Measurements from ENCODE around the gene RABGEF1. TPM values are rescaled to one million over a fixed set of nuclear protein-coding genes. Genes with fewer than 3 reads are reported as not detected.
"Not testable (repeated sequence)": the region's sequence is repeated elsewhere in the genome, so short reads cannot be mapped to it uniquely, and the experiment has no call there.

The RABGEF1 gene
- total RNA-seq (30.1 TPM), polyA plus RNA-seq (22.9 TPM)

DNA sequence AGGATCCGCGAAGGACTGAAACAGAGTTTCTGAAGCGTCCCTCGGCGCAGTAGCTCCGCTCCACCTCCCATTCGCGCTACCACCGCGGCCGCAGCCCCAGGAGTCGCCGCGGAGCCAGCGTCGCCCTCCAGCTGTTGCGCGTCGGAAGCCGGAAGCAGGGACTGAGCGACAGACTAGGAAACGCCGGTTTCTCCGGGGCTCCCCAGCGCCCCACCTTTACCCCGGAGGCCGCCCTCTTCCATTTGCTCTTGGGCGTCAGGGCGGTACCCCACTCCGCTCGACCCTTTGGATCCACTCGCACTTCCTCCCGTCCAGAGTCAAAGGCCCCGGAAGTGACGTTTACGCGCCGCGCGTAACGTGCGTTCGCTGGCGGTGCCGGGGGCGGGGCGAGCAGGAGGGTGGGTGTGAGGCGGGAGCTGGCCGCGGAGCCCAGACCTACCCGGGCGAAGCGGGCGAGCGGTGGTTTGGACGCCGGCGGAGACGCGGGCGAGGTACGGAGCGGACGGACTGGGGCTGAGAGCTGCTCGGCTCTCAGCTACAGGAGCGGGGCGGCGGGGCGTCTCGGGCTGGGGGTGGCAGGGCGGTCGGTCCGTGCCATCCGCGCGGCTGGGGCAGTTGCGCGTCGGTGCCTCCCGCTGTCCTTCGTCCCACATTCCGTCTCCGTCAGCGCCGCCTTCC, at the start of gene RABGEF1:
TSS of gene RABGEF1 (plus strand) at position 432 of the 678 bp plus-strand sequence. CDS start 31,167 bp downstream, outside the sequence.
- peaks cover 2% of the 10 kb centered on the region for H3K36me3 ChIP-seq (ENCODE audit: insufficient read depth)
- H3K4me1 ChIP-seq (ENCODE audit: insufficient read depth), result no peaks in the 10 kb centered on the region
- under 1% methylated on average over 85 of the region's 85 CpGs for WGBS
- peak within 1 kb of the TSS; percentile 77 for H3K4me3 ChIP-seq (ENCODE audit: low read depth, low read length)
- peak; percentile 94 for DNase-seq (ENCODE audit: extremely low spot score)
- H3K27ac ChIP-seq (ENCODE audit: low read depth), result peak within 1 kb of the TSS; percentile 96

DNA sequence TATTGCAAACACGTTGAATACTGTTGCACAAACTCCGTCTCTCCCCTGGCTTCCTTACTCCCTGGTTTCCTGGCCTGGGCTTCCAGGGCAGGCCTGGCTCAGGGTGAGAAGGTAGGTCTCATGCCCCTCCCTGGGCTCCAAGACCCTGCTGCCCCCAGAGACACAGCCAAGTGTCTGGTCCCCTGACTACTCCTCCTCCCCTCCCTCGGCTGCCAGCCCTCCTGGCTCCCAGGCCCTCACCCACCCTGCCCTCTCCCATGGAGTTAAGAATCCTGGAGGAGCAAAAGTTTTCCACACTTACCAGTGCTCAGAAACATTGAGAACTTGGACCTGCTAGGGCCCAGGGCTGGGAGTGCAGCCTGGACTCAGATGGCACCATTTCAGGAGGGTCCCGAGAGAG, 47.2 kb upstream of the RABGEF1 start:
- Histone ChIP-seq H3K4me3 (ENCODE audit: low read depth, low read length) (no peak overlapping the region), H3K4me1 (ENCODE audit: insufficient read depth) (no peaks in the 10 kb centered on the region), H3K36me3 (ENCODE audit: insufficient read depth) (no peaks in the 10 kb centered on the region), H3K27ac (ENCODE audit: low read depth) (no peak overlapping the region)
- no peak for DNase-seq (ENCODE audit: extremely low spot score)
- WGBS, result 74% methylated on average over 4 of the region's 4 CpGs

DNA sequence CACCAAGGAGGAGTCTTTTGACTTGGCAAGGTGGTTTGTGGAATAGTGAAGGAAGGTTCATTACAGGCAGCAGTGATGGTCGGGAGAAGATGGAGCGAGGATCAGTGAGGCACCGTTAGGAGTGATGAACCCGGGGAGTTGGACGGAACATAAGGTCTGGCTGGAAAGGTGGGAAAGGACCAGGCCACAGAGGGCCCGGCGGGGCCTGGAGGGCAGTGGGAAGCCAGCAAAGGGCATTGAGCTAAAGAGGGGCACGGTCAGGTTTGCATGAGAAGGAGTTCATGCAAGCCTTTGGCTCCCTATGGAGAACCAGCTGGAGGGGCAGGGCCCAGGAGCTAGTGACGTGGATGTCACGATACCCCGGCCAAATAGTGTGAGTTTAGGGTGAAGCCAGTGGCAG, 46.2 kb upstream of the RABGEF1 start:
- WGBS, result 96% methylated on average over 11 of the region's 11 CpGs
- Histone ChIP-seq H3K4me1 (ENCODE audit: insufficient read depth) (no peaks in the 10 kb centered on the region), H3K27ac (ENCODE audit: low read depth) (no peak overlapping the region), H3K36me3 (ENCODE audit: insufficient read depth) (no peaks in the 10 kb centered on the region), H3K4me3 (ENCODE audit: low read depth, low read length) (no peak overlapping the region)
- no peak for DNase-seq (ENCODE audit: extremely low spot score)

DNA sequence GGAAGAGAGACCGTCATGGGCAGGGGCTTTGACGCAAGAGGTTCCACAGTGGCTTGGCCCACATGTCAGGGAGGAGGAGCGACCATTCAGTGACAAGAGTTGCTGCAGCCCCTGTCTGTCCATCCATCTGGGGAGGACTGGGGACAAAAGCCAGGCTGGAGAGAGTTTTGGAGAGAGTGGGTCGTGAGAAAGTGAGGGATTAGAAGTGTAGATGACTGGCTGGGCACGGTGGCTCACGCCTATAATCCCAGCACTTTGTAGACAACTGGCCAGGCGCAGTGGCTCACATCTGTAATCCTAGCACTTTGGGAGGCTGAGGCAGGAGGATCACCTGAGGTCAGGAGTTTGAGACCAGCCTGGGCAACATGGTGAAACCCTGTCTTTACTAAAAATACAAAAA, 45.1 kb upstream of the RABGEF1 start:
- not testable (repeated sequence) for H3K4me1 ChIP-seq (ENCODE audit: insufficient read depth); H3K27ac ChIP-seq (ENCODE audit: low read depth); DNase-seq (ENCODE audit: extremely low spot score); H3K4me3 ChIP-seq (ENCODE audit: low read depth, low read length); H3K36me3 ChIP-seq (ENCODE audit: insufficient read depth)
- WGBS, result 80% methylated on average over 7 of the region's 7 CpGs

DNA sequence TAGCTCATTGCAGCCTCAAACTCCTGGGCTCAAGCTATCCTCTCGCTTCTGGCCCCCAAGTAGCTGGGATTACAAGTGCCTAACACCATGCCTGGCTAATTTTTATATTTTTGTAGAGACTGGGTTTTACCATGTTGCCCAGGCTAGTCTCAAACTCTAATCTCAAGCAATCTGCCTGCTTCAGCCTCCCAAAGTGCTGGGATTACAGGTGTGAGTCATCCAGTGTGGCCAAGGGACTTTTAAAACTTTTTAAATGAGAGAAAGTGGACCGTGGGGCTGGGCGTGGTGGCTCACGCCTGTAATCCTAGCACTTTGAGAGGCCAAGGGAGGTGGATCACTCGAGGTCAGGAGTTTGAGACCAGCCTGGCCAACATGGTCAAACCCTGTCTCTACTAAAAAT, 44.4 kb upstream of the RABGEF1 start:
- 82% methylated on average over 5 of the region's 5 CpGs for WGBS
- not testable (repeated sequence) for H3K4me3 ChIP-seq (ENCODE audit: low read depth, low read length); H3K4me1 ChIP-seq (ENCODE audit: insufficient read depth)

DNA sequence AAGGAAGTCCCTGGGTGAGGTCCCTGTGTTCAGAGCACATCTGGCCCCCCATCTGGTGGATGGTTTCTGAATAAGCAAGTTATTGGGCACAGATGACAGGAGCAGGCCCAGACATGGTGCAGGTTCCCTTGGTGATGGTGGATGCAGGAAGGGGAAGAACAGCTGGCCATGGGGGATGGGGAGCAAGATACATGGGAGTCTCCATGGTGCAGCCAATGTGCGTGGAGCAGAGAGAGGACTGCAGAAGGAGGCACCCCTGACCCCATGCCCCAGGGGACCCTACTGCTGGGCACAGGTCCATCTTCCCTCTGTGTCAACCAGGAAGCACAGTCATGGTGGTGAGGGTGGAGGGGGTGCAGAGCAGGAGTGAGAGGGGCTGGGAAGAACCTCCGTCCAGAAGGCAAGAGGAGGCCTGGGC, 43.8 kb upstream of the RABGEF1 start:
- 64% methylated on average over 2 of the region's 2 CpGs for WGBS
- Histone ChIP-seq H3K4me1 (ENCODE audit: insufficient read depth) (no peaks in the 10 kb centered on the region), H3K4me3 (ENCODE audit: low read depth, low read length) (no peak overlapping the region), H3K36me3 (ENCODE audit: insufficient read depth) (no peaks in the 10 kb centered on the region), H3K27ac (ENCODE audit: low read depth) (no peak overlapping the region)
- DNase-seq (ENCODE audit: extremely low spot score), result no peak

More for the DNA sequence above, 44.4 kb upstream of the RABGEF1 start:
- not testable (repeated sequence) for DNase-seq (ENCODE audit: extremely low spot score); H3K27ac ChIP-seq (ENCODE audit: low read depth); H3K36me3 ChIP-seq (ENCODE audit: insufficient read depth)

DNA sequence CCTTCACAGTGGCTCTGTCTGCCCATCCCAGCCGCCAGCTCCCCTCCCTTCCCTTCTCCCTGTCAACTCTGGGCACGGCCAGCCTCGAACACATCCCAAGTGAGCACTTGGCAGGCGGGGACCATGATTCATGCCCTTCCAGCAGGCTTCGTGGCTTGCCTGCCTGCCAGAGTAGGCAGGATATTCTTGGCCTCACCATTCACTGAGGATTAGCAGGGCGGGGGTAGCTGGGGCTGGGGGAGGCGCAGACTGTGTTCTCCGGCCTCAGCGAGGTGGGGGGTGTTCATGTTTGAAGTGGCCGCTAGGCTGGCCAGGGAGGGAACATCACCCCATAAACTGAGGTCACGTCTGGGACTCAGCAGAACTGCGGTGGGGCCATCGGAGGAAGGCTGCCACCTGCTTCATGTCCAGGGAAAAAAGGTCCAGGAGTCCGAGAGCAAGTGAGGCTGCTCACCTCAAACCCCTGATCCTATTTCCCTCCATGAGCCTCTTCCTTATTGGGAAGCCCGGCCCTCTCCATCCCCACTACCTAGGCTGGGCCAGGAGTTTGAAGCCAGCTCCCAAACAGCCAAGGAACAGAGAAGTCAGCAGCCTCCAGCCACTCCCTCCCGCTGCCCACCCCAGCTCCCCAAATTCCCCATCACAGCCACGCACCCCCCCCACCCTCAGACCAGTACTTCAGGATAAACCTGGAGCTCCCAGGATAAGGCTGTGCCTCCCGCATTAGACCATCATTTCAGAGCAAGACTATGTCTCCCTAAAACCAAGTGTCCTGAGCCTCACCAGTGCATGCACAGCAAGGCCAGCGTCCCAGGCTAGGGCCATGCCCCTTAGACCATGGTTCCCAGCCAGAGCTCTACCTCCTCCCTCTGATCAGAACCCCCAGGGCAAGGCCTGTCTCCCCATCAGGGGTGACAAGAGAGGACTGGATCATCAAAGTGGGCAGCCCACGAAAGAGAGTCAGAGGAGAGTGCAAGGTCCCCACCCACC, 42.8 kb upstream of the RABGEF1 start:
- DNase-seq (ENCODE audit: extremely low spot score), result no peak
- Histone ChIP-seq H3K4me3 (ENCODE audit: low read depth, low read length) (no peak overlapping the region), H3K27ac (ENCODE audit: low read depth) (no peak overlapping the region), H3K36me3 (ENCODE audit: insufficient read depth) (no peaks in the 10 kb centered on the region), H3K4me1 (ENCODE audit: insufficient read depth) (no peaks in the 10 kb centered on the region)
- WGBS, result 21% methylated on average over 20 of the region's 20 CpGs

DNA sequence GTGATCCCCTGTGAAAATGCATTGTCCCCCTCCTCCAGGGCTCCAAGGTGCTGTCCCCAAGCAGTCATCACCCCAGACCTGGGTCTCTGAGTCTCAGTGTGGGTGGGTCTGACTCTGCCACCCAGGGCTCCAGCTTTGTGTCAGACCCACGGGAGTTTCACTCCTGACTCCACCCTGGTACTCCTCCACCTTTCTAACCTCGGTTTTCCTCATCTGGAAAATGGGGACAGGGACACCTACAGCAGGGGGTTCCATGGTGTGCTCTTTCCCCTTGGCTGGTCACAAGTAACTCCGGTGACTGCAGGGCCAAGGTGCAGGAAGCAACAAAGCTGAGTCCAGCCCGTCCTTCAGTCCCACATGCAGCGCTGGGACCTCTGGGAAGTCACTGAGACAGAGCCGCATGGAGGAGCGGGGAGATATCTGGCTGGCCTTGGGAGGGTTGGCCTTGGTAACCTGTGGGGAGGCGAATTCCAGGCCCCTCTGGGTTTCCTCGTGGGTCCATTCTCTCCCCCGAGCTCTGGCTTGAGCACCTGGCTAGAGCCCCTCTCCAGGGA, 41.8 kb upstream of the RABGEF1 start:
- H3K36me3 ChIP-seq (ENCODE audit: insufficient read depth), result no peaks in the 10 kb centered on the region
- no peak for DNase-seq (ENCODE audit: extremely low spot score)
- no peaks in the 10 kb centered on the region for H3K4me1 ChIP-seq (ENCODE audit: insufficient read depth)
- no peak overlapping the region for H3K27ac ChIP-seq (ENCODE audit: low read depth)
- no peak overlapping the region for H3K4me3 ChIP-seq (ENCODE audit: low read depth, low read length)
- WGBS, result 82% methylated on average over 10 of the region's 10 CpGs

DNA sequence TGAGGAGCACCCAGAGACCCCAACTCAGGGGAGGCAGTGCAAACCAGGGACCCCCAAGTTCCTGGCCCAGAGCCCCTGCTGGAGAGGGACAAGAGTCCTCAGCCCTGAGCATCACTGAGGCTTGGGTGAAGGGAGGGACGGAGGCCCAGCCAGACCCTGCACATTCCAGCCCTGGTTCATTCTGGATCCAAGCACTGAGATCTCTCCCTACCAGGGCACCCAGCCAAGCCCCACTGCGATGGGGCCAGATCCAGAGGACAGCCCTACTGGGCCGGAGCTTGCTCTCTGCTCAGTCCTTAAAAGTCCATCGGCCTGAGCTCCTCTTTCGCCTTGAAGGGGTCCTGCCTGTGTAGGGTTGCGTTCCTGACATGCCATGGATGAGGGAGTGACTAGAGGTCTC, 40.5 kb upstream of the RABGEF1 start:
- H3K4me3 ChIP-seq (ENCODE audit: low read depth, low read length), result no peak overlapping the region
- H3K4me1 ChIP-seq (ENCODE audit: insufficient read depth), result no peaks in the 10 kb centered on the region
- 35% methylated on average over 6 of the region's 6 CpGs for WGBS
- no peak overlapping the region for H3K27ac ChIP-seq (ENCODE audit: low read depth)
- no peaks in the 10 kb centered on the region for H3K36me3 ChIP-seq (ENCODE audit: insufficient read depth)
- no peak for DNase-seq (ENCODE audit: extremely low spot score)

DNA sequence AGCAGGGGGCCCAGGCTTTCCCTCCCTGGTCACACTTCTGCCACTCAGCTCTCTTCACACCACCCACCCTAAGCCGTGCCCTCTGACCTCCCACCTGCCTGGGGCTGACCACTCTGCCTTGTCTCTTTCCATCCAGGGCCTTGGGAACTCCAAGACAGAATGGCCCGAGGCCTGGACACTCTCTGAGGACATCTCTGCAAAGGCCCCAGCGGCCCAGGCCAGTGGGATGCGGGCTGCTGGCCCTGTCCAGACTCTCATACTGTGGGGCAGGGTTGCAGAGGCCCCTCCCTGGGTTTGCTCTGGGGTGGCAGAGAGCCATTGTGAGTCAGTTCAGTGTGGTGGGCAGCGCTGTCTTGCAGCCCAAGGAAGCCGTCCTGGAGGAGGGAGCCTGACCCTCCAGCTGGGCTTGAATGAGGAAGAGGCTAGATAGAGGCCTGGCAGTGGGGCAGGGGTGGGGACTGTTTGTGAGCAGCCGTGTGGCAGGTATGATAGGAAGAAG, 39.9 kb upstream of the RABGEF1 start:
- no peaks in the 10 kb centered on the region for H3K36me3 ChIP-seq (ENCODE audit: insufficient read depth)
- H3K27ac ChIP-seq (ENCODE audit: low read depth), result no peak overlapping the region
- DNase-seq (ENCODE audit: extremely low spot score), result no peak
- no peaks in the 10 kb centered on the region for H3K4me1 ChIP-seq (ENCODE audit: insufficient read depth)
- WGBS, result 81% methylated on average over 7 of the region's 7 CpGs
- H3K4me3 ChIP-seq (ENCODE audit: low read depth, low read length), result no peak overlapping the region

DNA sequence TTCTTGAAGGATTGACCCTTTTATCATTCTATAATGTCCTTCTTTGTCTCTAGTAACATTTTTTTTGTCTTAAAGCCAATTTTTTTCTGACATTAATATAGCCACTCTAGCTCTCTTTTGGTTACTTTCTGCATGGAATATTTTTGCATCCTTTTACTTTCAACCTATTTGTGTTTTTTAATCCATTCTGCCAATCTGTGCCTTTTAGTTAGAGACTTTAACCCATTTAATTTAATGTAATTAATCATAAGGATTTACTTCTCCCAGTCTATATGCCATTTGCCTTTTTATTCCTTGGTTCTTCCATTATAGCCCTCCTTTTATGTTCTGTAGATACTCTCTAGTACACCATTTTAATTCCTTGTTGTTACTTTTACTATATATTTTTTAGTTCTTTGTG, 32.7 kb upstream of the RABGEF1 start:
- no peak overlapping the region for H3K27ac ChIP-seq (ENCODE audit: low read depth)
- H3K4me1 ChIP-seq (ENCODE audit: insufficient read depth), result no peaks in the 10 kb centered on the region
- H3K36me3 ChIP-seq (ENCODE audit: insufficient read depth), result no peaks in the 10 kb centered on the region
- no peak for DNase-seq (ENCODE audit: extremely low spot score)
- no peak overlapping the region for H3K4me3 ChIP-seq (ENCODE audit: low read depth, low read length)

DNA sequence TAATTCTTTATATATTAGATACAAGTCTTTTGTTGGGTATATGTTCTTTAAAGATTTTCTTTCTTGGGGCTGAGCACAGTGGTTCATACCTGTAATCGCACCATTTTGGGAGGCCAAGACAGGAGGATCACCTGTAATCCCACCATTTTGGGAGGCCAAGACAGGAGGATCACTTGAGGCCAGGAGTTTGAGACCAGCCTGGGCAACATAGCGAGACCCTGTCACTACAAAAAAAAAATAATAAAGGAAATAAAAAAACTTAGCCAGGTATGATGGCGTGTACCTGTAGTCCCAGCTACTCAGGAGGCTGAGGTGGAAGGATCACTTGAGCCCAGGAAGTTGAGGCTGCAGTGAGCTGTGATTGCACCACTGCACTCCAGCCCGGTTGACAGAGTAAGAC, 29.8 kb upstream of the RABGEF1 start:
- H3K4me3 ChIP-seq (ENCODE audit: low read depth, low read length); DNase-seq (ENCODE audit: extremely low spot score); H3K27ac ChIP-seq (ENCODE audit: low read depth); H3K4me1 ChIP-seq (ENCODE audit: insufficient read depth); H3K36me3 ChIP-seq (ENCODE audit: insufficient read depth): not testable (repeated sequence)
- 94% methylated on average over 4 of the region's 4 CpGs for WGBS

DNA sequence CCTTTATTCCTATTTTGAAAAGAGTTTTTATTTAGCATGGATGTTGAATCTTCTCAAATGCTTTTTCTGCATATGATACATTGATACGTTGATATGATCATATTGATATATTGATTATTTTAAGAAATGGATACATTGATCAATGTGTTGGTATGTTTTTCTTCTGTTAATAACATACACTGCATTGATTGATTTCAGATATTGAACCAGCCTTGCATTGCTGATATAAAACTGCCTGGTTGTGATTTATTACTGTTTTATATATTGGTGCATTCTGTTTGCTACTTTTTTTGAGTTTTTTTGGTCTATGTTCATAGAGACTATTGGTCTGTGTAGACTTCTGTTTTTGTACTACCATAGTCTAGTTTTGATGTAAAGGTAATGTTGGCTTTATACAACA, 26.8 kb upstream of the RABGEF1 start:
- Histone ChIP-seq H3K36me3 (ENCODE audit: insufficient read depth) (peaks cover 4% of the 10 kb centered on the region), H3K4me3 (ENCODE audit: low read depth, low read length) (no peak overlapping the region), H3K27ac (ENCODE audit: low read depth) (no peak overlapping the region), H3K4me1 (ENCODE audit: insufficient read depth) (no peaks in the 10 kb centered on the region)
- DNase-seq (ENCODE audit: extremely low spot score), result no peak
- WGBS, result 99% methylated on average over 1 of the region's 1 CpG
